HG02759 (cell line): ENCODE measurements around the gene KBTBD8.

Source experiments
- ATAC-seq: cut with Tn5 transposase; IDR thresholded peaks from one replicate; pipeline ENCODE4 v1.9.1; 2021; ENCODE audit warnings: mild to moderate bottlenecking, moderate library complexity; ENCODE audit not compliant: unreplicated experiment

Gene KBTBD8

DNA sequence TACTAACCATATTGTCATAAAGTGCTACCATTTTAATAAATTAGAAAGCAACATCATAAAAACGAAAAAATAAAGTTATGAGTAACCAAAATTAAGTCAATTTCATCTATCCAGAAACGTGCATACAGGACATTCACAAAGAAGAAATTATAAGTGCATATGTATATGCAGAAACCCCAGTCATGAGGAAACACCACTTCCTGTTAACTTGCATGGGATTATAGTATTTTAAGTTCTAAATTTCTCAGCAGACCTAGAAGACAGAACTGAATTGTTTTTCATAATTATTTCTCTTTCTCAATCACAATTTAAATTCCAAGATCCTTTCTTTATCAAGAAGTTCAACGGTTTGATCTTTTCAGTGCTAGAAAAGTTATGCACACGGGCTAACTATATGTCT, 1.4 kb upstream of the KBTBD8 start:
- ATAC-seq = no peak

DNA sequence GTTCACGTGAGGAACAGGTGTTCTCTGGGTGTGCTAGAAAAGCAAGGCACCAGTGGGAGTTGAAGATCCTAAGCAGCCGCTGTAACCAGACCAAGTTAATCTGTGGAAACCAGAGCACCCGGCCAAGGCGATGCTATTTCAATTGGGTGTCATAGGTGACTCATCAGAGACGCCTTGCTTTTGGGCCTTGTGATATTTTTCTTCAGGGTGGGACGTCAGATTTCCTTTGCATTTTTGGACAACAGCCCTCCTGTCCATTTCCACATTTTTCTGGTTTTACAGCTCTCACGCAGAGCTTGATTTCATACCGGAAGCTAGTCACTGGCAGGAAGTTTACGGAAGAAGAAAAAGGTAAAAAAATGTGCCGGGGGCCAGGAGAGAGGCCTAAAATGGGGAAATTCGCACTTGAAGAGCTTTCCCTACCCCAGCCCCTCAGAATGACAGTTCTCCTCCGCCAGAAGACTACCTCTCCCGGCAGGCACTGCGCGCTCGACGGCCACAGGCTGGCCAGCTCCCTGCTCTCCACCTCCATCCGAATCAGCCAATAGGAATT, 471 bp upstream of the KBTBD8 start:
- ATAC-seq = no peak

DNA sequence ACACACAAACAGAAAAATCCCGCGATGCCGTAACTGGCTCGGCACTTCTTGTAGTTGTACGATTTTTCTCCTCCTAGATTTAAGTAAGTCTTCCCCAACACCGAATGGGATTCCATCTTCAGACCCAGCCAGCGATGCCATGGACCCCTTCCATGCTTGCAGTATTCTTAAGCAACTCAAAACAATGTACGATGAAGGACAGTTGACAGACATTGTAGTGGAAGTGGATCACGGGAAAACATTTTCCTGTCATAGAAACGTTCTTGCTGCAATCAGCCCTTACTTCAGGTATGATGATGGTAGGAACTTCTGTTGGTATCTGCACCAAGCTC, 763 bp downstream of the KBTBD8 start:
- no peak for ATAC-seq

DNA sequence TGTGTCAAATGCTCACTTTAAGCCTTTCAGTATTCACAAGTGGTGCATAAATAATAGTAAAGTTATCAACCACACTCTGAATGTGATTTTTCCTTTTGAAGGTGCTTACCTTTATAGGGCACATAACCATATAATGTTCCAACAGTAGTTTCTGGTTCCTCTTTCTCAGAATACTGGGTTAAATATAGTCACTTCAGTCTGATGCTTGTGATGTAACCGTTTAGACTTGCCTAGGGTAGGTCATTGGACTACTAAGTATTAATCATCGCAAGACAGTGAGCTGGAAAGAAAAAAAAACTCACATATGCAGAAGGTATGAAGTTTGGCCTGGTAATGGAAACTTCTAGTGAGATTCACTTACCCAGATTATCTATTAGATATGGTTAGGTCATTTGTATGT, 1.9 kb downstream of the KBTBD8 start:
- peak; percentile 36 for ATAC-seq

DNA sequence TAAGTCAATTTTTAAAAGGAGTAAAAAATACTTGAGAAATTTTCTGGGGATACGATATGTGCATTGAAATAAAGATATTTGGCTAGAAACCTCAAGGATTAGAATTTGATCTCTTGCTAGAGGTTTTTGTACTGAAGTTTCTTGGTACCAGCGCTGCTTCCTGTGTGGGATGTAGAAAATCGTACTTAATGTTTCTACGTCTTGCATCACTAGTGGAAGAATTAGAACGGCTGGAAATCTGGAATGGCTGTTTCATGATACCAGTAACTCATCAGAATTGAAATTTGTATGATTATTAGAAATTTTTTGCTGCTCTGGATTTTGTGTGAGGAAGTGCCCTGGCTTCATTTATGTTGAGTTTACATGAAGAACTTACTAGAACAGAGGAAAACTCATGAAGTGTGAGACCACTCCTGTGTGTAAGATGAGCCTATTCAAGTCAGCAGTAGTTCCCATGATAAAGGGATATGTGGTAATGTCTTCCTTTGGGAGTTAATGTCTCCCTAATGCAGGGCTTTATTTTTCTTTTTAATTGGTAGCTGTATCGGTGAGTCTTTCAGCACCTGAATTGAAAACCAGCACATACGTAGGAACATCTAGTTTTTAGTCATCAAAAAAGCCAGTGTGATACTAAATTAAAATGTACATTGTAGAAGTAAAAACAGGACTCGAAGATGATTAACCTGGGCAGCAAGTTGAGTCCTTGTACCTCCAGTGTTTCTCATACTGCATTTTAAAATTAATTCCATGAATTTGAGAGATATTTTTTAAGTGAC, 3.2 kb downstream of the KBTBD8 start:
- no peak for ATAC-seq

DNA sequence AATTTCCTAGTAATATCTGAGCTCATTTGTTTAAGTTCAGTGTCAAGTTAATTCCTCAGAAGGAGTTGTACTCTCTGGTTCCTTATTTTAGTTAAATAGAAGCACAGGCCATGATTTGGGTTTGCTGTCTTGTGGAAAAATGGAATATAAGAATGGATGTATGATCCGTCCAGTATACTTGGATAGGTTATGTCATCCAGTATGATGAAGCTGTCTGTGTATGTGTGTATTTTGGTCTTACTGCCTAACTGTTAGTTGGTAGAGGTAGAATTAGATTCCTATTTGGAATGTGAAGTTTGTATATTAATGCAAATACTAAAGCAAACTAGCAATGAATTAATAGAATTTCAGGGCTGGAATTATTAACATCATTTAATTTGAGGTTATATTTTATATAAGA, 7.9 kb downstream of the KBTBD8 start:
- no peak for ATAC-seq

DNA sequence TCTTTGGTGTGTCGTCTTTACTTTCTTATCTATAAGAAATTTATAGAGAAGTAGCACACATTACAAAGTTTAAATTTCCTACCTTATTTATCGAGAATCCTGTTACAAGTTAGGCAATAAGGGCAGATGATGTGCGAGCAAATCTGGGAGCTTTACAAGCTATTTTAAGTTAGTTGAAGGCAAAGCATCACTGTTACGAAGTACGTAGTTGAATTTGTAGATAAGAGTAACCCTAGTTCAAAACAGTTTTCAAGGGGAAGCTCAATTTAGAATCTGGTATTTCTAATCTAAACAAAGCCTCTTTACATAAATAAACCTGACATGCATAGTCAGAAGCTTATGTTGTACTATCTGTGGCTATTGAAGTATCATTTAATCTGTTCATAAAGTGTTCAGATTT, 8.4 kb downstream of the KBTBD8 start:
- ATAC-seq = no peak

DNA sequence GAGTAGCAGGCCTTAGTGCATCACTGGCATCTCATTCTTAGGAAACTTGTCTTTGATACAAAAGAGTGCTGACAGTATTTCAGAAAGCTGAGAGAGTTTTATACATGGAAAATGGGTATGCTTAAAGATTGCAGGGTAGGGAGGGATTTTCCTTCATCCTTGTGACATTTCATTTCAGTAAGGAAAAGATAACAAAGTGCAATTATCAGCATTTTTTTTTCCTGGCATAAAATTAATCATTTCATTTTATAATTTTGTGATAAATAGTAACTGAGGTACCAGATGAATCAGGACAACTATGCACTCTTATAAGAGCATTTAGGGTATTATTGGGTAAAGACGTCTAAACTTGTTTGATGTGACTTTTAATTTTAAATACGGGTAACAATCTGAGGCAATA, 10.3 kb downstream of the KBTBD8 start:
- no peak for ATAC-seq

DNA sequence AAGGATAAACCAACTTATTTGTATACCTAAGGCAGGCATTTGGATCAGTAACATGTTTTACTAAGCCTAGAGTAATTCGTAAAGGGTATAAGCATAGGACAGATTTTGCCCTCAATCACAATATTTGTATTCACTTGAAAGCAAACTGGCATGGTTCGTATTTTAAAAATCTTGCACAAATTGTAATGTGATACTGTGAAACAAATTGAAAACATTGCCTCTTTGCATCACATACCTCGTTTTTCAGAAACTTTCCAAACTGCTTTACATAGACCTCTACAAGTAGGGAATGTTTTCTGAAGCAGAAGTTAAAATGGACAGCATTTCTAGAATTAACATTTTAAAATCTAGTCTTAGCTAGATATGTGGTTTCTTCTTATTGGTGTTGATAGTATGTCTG, 11.6 kb downstream of the KBTBD8 start:
- no peak for ATAC-seq

DNA sequence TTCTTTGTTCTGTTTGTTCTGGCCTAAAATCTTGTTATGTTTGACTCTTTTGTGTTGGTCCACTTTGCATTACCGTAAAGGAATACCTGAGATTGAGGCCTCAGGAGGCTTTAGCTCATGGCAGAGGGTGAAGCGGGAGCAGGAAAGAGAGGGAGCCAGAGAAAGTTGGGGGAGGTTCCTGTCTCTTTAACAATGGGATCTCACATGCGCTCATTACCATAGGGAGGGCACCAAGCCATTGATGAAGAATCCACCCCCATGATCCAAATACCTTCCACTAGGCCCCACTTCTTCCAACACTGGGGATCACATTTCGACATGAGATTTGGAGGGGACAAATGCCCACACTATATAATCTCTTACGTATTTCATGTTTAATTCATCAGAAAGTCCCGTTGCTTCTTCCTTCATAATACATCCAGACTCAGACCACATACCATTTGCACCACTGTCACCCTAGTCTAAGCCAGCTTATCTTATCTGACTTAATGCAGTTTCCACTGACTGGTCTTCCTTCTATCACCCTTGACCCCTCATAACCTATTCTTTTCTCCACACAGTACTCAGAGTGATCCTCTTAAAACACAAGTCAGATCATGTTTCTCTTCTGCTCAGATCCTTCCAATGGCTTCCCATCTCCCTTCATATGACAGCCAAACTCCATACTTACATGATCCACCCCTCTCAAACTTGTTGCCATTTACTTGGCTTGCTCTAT, 13.5 kb downstream of the KBTBD8 start:
- no peak for ATAC-seq

DNA sequence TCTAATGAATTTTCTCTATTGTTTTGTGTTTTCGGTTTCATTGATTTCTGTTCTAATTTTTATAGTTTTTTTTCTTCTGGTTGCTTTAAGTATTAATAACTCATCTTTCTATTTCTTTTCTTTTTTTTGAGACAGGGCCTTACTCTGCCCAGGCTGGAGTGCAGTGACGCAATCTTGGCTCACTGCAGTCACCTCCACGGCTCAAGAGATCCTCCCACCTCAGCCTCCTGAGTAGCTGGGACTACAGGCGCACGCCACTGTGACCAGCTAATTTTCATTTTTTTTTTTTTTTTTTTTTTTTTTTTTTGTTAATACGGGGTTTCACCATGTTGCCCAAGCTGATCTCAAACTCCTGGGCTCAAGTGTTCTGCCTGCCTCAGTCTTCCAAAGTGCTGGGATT, 14.5 kb downstream of the KBTBD8 start:
- ATAC-seq = no peak

DNA sequence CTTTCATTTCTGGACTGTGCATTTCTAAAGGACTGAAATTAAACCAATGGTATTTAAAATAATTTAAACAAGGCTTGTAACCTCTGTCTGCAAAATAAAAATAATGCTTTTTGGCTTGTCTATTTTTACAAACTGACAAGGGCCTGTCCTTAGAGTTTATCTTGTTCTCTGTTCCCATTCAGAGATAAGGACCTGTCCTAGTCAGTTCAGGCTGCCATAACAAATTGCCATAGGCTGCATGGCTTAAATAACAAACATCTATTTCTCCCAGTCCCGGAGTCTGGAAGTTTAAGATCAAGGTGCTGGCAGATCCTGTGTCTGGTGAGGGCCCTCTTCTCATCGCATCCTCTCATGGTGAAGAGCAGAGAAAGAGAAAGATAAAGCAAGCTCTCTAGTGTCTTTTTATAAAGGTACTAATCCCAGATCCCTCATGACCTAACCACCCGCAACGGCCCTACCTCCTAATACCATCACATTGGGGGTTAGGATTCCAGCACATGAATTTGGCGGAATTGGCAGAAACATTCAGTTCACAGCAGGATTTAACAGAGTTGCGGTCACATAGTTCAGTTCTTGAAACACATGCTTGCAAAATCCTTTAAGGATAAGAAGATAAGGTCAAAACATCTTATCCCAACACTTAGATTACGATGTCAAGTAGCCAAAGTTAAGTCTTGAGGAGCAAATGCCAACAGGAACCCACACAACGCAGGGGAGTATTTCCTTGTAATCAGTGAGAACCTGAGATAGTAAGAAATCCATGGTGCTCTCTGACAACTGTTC, 17.8 kb downstream of the KBTBD8 start:
- ATAC-seq = no peak

DNA sequence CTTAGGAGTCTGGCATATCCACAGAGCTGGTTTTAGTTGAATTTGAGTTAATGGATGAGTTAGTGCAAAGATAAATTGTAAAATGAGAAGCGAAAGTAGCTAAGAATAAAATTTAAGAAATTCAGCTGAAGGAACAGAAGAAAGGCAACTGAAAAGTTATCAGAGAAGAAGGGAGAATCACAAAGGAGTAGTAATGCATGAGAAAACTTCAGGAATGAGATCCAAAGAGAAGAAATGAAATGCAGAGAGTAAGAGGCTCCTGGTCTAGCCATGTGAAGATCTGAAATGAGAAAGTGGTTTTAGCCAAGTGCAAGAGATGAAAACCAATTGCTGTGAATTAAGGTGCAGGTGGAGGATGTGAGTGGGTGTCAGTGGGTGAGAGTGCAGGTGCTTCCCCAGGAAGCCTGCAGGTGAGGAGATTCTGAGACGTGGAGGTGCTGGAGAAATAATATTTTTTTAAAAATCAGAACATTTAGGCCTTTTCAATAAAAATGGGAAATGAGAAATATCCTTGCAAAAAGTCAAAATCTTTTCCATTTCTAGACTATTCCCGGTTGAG, 18.5 kb downstream of the KBTBD8 start:
- peak; percentile 56 for ATAC-seq

DNA sequence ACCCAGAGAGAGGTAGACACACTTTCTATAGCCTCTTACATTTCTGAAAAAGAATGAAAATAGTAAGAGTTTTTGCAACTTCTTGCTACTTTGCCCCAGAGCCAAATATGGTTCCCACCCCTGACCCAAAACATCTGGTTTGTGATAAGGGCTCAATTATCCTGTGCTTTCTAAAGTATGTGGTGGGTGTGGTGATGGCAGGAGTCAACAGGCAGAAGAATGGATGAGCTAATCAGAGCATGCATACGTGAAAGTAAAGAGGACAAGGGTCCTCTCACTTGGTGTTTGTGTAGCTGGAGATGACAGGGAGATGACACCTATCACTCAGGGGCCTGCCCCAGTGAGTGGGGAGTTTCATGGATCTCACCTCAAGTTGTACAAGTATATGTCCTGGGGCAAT, 19.1 kb downstream of the KBTBD8 start:
- peak; percentile 9 for ATAC-seq

DNA sequence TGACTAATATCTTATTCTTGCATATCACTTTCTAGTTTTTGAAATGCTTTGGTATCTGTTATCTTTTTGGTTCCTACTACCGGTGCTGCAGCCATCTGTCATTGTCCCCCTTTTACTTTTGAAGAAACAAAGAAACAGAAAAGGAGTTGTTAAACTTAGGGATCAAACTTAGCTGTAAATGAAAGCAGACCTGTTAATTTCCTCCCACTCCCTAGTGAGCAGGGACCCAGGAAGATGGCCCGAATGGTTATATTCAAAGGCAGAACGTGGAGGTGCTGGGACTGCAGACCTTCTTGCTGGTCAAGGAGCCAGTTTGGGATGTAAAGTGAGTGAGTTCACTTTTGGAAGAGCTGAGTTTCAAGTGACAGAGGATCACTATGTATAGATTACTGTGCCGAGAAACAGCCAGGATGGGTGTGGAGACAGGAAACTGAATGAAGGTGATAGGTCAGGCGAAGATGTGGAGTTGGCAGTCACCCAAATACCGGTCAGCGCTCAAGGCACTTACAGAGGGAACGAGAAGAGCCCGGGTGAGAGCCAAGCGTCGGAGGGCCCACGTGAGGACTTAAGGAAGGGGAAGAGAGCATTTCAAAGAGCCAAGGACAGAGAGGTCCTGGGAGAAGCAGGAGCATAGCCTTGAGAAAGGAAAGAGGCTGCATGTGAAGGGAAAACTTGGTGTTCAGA, 20.1 kb downstream of the KBTBD8 start:
- peak; percentile 30 for ATAC-seq

DNA sequence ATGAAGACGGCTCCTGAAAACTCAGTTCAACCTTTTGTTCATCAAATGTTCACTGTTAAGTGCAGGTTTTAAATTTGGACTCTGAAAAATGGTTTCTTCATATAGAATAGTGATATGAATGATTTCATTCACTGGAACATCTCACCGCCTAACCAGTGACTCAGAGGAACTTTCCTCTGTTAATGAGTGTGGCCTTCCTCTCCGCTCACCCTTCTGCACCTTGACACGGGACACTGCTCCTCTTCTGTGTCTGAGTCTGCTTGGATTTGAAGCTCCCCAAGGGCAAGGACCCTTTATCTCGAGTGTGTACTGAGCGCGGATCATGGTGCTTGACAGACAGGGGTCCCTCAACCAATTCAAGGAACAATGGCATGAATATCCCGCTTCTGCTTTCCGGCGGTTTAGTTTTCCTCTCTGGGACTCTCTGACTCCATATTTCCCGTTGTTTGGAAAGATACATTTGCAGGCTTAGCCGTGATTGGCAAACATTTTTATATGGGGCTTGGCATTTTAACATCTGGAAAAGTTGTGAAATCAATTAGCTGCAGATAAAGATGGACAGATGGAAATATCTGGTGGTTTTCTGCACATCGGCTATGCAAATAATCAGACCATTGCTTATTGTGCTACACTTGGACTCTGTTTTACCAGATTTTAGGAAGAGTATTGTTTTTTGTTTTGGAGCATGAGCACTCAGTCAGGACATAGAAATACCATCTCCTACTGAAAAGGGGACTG, 20.9 kb downstream of the KBTBD8 start:
- ATAC-seq = peak; percentile 66

DNA sequence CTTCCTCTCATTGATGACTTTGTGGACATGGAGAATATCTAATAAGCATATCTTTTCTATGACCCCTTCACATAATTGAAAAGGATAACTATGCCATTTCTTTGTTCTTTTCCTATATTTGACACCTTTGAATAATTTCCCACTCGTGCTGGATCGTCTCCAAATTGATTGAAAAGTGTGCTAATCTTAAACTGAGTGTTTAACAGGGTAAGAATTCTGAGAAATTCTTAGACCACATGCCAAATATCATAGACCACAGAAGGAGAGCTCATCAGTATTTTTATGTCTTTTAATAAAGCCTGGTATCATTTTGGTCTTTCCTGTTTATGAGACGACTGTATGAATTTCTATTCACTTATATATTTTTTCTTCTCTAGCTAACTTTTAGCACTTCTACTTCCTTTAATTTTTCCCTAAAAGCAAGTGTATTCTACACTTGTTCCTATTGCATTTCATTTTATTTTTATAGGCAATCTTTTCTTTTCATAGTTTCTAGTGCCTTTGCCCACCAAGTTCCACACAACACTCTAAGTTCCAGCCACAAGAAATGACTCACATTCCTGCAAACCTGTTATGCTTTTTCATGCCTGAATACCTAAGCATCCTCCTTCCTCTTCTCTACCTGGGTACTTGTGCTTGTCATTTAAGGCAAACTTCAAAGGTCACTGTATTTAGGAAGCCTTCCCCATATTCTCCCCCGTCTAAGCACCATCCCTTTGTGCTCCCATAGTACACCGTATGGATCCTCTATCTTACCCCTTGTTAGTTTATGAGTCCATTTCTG, 30.1 kb downstream of the KBTBD8 start:
- ATAC-seq = no peak

DNA sequence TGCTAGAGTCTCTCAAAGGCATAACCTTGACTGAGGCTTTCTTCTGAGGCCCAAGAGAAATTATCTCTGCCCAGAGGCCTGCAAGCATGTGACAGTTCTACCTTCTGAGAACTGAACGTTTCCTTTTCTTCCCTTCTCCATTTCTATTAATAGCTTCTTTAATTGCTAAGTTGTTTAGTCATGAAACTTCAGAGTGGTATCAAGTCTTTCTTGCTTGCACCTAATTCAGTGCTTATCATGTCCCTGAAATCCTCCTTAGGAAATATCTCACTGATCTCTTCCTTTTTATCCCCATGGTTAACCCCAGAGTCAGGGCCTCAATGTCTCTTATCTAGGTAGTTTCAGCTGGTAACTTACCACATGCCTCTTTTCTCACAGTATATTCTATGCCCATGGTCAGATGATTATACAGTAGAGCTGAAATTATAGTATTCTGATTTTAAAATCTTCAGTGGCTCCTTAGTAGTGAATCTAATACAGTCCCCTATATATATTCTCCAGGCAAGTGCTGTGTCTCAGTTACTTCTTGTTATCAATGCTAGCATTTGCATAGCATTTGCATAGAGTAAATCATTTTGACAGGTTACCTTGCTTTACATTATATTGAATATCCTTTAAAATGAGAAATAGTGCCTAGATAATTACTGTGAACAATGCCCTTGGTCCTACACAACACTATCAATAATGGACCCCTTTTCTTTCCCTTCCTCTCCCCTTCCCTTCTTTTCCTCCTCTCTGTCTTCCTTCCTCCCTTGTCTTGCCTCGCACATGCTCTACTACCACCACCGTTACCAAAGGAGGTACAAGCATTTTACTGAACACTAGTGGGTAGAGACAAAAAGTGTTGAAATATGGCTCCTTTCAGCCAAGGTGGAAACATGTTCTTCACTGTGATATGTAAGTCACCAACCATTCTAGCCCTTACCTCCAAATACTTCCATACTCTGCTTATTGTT, 33.0 kb downstream of the KBTBD8 start:
- peak; percentile 67 for ATAC-seq
